Measurements from ENCODE around the gene RTN4RL1.

Gene RTN4RL1

GRCh38 chr17:2059547-2060384 is 34.6 kb upstream of the RTN4RL1 start:
- no peak for DNase-seq

- DNase-seq: peak; percentile 64
Measured at GRCh38 chr17:2058586-2059546, 33.7 kb upstream of the RTN4RL1 start.

- DNase-seq: no peak
Measured at GRCh38 chr17:2057760-2058585, 32.8 kb upstream of the RTN4RL1 start.

- DNase-seq: no peak
Measured at GRCh38 chr17:2057175-2057759, 32.1 kb upstream of the RTN4RL1 start.

GRCh38 chr17:2056206-2057174 is 31.4 kb upstream of the RTN4RL1 start:
- DNase-seq: peak; percentile 49

GRCh38 chr17:2055292-2056205 is 30.4 kb upstream of the RTN4RL1 start:
- peak; percentile 24 for DNase-seq

GRCh38 chr17:2054512-2055291 is 29.6 kb upstream of the RTN4RL1 start, which contains the start of gene HIC1:
HIC1 (plus strand) TSS chr17:2055103; CDS start chr17:2056691, 1,588 bp downstream.
- peak; percentile 73 for DNase-seq

GRCh38 chr17:2054262-2054511 is 29.1 kb upstream of the RTN4RL1 start:
- DNase-seq: no peak

- peak; percentile 71 for DNase-seq
Measured at GRCh38 chr17:2053380-2054261, 28.5 kb upstream of the RTN4RL1 start.

- no peak for DNase-seq
Measured at GRCh38 chr17:2051933-2052559, 26.9 kb upstream of the RTN4RL1 start.

GRCh38 chr17:2051061-2051932 is 26.2 kb upstream of the RTN4RL1 start:
- peak; percentile 11 for DNase-seq

- DNase-seq: peak; percentile 74
Measured at GRCh38 chr17:2050300-2051060, 25.3 kb upstream of the RTN4RL1 start.

GRCh38 chr17:2049333-2050299 is 24.5 kb upstream of the RTN4RL1 start:
- DNase-seq: peak; percentile 92

GRCh38 chr17:2048805-2049204 is 23.7 kb upstream of the RTN4RL1 start:
- no peak for DNase-seq

- no peak for DNase-seq
Measured at GRCh38 chr17:2047590-2047989, 22.5 kb upstream of the RTN4RL1 start.

Measured in activated CD4-positive, alpha-beta T cell treated with anti-CD3 and anti-CD28 coated beads, Interleukin-2, amount 50 U/mL, for 1 hour (primary cell).